ENCODE results near the gene ETHE1. TPM values are rescaled to one million over a fixed set of nuclear protein-coding genes. Genes with fewer than 3 reads are reported as not detected.
"Not testable (repeated sequence)": the region's sequence is repeated elsewhere in the genome, so short reads cannot be mapped to it uniquely, and the experiment has no call there.

Gene ETHE1
- total RNA-seq, 1 experiment from 2014 or later: 78.0 TPM

DNA sequence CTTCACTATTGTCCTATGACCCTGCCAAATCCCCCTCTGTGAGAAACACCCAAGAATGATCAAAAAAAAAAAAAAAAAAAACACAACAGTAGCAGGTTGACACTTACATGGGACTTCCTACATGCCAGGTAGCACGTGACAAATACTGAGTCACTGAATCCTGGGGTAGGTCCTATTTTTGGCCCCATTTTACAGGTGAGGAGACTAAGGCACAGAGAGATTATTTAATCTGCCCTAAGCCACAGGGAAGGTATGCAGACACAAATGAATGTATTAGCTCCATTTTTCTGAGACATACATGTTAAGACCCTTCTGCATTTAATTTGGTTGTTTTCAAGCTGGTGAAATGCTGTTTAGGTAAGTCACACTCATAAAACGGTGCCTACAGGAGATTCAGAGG, 21.7 kb upstream of the ETHE1 start:
- intact Hi-C loops (cut with micrococcal nuclease): no loop called here
- ChIA-PET POLR2A (no interaction called here), CTCF (interaction anchor here (0.7 kb wide), 1 partner anchor 92 kb away, joined by 3 read pairs; no protein-coding TSS in a partner anchor)
- TF ChIP-seq CTCF (IDR thresholded peaks at IDR 0.05; ENCODE audit: unreplicated experiment): no peak
- Mint-ChIP-seq H3K9me3 (ENCODE audit: unreplicated experiment) (no peaks in the 10 kb centered on the region), H3K4me3 (ENCODE audit: unreplicated experiment) (no peak overlapping the region), H3K27ac (ENCODE audit: low read depth, unreplicated experiment) (no peak overlapping the region), H3K36me3 (ENCODE audit: insufficient read depth, unreplicated experiment) (peaks cover 37% of the 10 kb centered on the region), H3K27me3 (ENCODE audit: insufficient read depth, unreplicated experiment) (no peaks in the 10 kb centered on the region), H3K4me1 (ENCODE audit: insufficient read depth, unreplicated experiment) (no peaks in the 10 kb centered on the region)
- no TSS peak for BruUV-seq (replicated peaks)
- DNase-seq (ENCODE audit: unreplicated experiment): no peak

DNA sequence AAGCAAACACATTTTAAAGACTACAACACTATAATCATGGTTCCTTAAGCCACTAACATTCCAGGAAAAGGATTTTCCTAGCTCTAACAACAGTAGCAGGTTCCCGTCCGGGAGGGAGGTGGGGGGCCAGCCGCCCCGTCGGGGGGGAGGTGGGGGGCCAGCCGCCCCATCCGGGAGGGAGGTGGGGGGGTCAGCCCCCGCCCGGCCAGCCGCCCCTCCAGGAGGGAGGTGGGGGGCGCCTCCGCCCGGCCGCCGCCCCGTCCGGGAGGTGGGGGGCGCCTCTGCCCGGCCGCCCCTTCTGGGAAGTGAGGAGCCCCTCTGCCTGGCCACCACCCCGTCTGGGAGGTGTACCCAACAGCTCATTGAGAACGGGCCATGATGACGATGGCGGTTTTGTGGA, 20.9 kb upstream of the ETHE1 start:
- CTCF ChIA-PET; H3K9me3 Mint-ChIP-seq (ENCODE audit: unreplicated experiment); H3K4me3 Mint-ChIP-seq (ENCODE audit: unreplicated experiment); H3K27ac Mint-ChIP-seq (ENCODE audit: low read depth, unreplicated experiment); intact Hi-C loops (cut with micrococcal nuclease); H3K4me1 Mint-ChIP-seq (ENCODE audit: insufficient read depth, unreplicated experiment); BruUV-seq (replicated peaks); DNase-seq (ENCODE audit: unreplicated experiment); H3K27me3 Mint-ChIP-seq (ENCODE audit: insufficient read depth, unreplicated experiment); POLR2A ChIA-PET: not testable (repeated sequence)
- H3K36me3 Mint-ChIP-seq (ENCODE audit: insufficient read depth, unreplicated experiment): peaks cover 45% of the 10 kb centered on the region

DNA sequence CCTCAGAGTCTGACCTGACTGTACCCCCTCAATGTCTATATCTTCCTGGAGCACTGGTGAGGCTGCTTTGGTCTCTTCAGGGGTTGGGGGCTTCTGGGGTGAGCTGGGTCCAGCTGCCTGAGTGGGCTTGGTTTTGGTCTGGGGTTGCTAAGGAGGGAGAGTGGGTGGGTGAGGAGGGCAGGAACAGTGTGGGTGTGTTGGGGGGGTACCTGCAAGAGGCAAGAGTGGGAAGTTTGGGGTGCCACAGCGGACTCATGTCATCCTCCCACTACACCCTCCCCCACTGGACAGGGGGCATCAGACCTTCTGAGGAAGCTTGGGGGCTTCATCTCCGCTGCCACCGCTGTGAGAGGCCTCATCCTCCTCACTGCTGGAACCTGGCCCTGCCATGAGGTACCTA, 19.6 kb upstream of the ETHE1 start:
- BruUV-seq (replicated peaks): no TSS peak
- POLR2A ChIA-PET: no interaction called here

GRCh38 chr19:43545981-43546380, 19.0 kb upstream of the ETHE1 start:
- H3K4me3 Mint-ChIP-seq (ENCODE audit: unreplicated experiment): no peak overlapping the region
- no peaks in the 10 kb centered on the region for H3K27me3 Mint-ChIP-seq (ENCODE audit: insufficient read depth, unreplicated experiment)
- intact Hi-C loops (cut with micrococcal nuclease): no loop called here
- no peak for TF ChIP-seq CTCF (IDR thresholded peaks at IDR 0.05; ENCODE audit: unreplicated experiment)
- H3K4me1 Mint-ChIP-seq (ENCODE audit: insufficient read depth, unreplicated experiment): no peaks in the 10 kb centered on the region
- no TSS peak for BruUV-seq (replicated peaks)
- no peak overlapping the region for H3K27ac Mint-ChIP-seq (ENCODE audit: low read depth, unreplicated experiment)
- POLR2A ChIA-PET: no interaction called here
- peaks cover 49% of the 10 kb centered on the region for H3K36me3 Mint-ChIP-seq (ENCODE audit: insufficient read depth, unreplicated experiment)
- CTCF ChIA-PET: interaction anchor here (1.0 to 2.1 kb wide), 2 partner anchors 10 kb away, joined by 3 to 8 read pairs; no protein-coding TSS in a partner anchor
- no peak for DNase-seq (ENCODE audit: unreplicated experiment)
- H3K9me3 Mint-ChIP-seq (ENCODE audit: unreplicated experiment): no peaks in the 10 kb centered on the region

More for the DNA sequence above, 19.6 kb upstream of the ETHE1 start:
- Mint-ChIP-seq H3K36me3 (ENCODE audit: insufficient read depth, unreplicated experiment) (peaks cover 44% of the 10 kb centered on the region), H3K4me1 (ENCODE audit: insufficient read depth, unreplicated experiment) (no peaks in the 10 kb centered on the region), H3K27ac (ENCODE audit: low read depth, unreplicated experiment) (no peak overlapping the region), H3K27me3 (ENCODE audit: insufficient read depth, unreplicated experiment) (no peaks in the 10 kb centered on the region), H3K9me3 (ENCODE audit: unreplicated experiment) (no peaks in the 10 kb centered on the region), H3K4me3 (ENCODE audit: unreplicated experiment) (no peak overlapping the region)
- CTCF ChIA-PET: interaction anchor here (2.1 kb wide), 1 partner anchor 9 kb away, joined by 8 read pairs; no protein-coding TSS in a partner anchor
- no peak for DNase-seq (ENCODE audit: unreplicated experiment)
- no peak for TF ChIP-seq CTCF (IDR thresholded peaks at IDR 0.05; ENCODE audit: unreplicated experiment)
- intact Hi-C loops (cut with micrococcal nuclease): no loop called here

DNA sequence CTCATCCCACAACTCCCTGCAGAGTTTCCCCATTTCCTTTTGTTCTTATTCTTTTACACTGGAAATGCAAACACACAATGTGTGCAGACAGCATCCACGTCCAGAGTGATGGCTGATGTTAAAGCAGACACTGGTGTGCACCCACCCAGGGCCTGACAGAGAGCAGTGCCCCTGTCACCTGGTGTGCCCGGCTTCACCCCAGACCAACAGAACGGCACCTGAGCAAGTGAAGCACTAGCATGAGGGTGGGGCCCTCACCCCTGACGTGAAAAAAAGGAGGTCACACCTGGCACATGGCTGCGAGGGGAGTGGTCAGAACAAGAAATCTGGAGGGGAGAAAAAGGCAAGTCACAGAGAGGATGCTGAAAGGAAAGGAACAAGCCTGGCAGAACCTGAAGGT, 18.3 kb upstream of the ETHE1 start:
- Mint-ChIP-seq H3K4me1 (ENCODE audit: insufficient read depth, unreplicated experiment) (no peaks in the 10 kb centered on the region), H3K36me3 (ENCODE audit: insufficient read depth, unreplicated experiment) (peaks cover 48% of the 10 kb centered on the region), H3K9me3 (ENCODE audit: unreplicated experiment) (no peaks in the 10 kb centered on the region), H3K4me3 (ENCODE audit: unreplicated experiment) (no peak overlapping the region), H3K27me3 (ENCODE audit: insufficient read depth, unreplicated experiment) (no peaks in the 10 kb centered on the region), H3K27ac (ENCODE audit: low read depth, unreplicated experiment) (peak overlapping the region; percentile 86)
- no TSS peak for BruUV-seq (replicated peaks)
- TF ChIP-seq CTCF (IDR thresholded peaks at IDR 0.05; ENCODE audit: unreplicated experiment): no peak
- ChIA-PET POLR2A (interaction anchor here (0.6 to 0.7 kb wide), 2 partner anchors 12 to 27 kb away, joined by 3 read pairs; partner anchors contain the start of gene ZNF575), CTCF (interaction anchor here (0.5 to 2.1 kb wide), 3 partner anchors 9 to 13 kb away, joined by 3 to 8 read pairs (median 3); no protein-coding TSS in a partner anchor)
- no peak for DNase-seq (ENCODE audit: unreplicated experiment)
- intact Hi-C loops (cut with micrococcal nuclease): no loop called here

All from MCF 10A (cell line).